WI38 (cell line): ENCODE measurements around the gene EPHB3.

Experiments
- H3K4me3 ChIP-seq: 2 replicates; pipeline ENCODE4 v1.5.1; 2011; ENCODE audit warnings: low read depth, mild to moderate bottlenecking, control low read depth, low read length
- TF ChIP-seq, protein P1 (sequence below): IDR thresholded peaks from 2 replicates; pipeline ENCODE4 v1.5.1; 2012; ENCODE audit warnings: low read depth, mild to moderate bottlenecking, control low read depth, low read length

Gene EPHB3

DNA sequence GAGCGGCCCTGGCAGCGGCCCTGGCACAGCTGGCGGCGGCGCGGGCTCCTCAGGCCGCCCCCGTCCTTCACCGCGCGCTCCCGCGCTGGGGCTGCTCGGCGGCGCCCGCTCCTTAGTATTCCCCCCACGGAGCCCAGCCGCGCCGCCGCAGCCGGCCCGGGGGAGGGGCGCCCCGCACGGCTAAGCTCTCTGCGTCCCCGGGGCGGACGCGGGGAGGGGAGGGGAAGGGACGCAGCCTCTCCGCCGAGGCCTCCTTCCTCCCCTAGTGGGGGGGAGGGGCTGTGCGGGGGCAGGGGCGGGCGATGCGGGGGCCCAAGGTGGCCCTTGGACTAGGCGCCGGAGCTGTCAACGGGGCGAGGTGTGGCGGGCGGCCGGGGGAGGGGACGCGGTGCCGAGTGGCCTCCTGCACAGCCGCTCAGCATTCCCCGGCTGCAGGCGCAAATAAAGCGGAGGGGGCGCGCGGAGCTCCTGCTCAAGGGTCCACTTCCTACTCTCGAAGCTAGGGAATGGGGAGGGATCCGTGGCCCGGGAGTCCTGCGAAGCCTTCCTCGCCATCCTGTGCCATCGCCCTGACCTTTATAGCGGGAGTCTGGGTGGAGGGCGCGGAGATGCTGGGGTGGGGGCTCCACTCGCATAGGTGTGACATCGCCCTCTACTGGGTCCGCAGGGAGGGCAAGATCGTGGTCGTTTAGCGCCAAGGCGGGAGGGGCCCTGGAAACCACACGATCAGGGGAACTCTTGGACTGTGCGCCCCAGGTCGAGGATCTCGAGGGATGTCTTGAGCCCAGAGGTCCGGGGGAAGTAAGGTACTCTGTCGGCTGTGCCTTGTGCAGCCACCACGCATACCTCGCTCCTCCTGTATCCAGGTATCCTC lies 22.2 kb downstream of the EPHB3 start:
- TF ChIP-seq, protein P1, sequence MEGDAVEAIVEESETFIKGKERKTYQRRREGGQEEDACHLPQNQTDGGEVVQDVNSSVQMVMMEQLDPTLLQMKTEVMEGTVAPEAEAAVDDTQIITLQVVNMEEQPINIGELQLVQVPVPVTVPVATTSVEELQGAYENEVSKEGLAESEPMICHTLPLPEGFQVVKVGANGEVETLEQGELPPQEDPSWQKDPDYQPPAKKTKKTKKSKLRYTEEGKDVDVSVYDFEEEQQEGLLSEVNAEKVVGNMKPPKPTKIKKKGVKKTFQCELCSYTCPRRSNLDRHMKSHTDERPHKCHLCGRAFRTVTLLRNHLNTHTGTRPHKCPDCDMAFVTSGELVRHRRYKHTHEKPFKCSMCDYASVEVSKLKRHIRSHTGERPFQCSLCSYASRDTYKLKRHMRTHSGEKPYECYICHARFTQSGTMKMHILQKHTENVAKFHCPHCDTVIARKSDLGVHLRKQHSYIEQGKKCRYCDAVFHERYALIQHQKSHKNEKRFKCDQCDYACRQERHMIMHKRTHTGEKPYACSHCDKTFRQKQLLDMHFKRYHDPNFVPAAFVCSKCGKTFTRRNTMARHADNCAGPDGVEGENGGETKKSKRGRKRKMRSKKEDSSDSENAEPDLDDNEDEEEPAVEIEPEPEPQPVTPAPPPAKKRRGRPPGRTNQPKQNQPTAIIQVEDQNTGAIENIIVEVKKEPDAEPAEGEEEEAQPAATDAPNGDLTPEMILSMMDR: no peak

DNA sequence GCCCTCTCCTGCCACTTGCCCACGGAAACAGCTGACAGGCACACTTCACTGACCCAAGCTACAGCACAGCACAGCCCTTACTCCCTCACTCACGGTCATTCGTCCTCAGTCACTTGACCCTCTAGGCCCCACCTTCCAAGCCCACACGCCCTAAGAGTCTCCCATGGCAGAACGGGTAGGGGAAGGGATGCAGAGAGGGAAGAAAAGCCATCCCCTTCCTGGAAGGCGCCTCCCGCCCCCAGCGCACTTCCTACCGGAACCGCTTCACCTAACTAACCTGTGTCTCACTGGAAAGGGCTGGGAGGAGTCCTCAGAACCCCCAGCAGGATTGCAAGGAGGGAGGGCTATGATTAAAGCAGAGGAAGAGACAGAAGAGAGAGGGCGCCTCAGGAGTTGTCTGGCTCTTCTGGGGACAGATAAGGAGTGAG lies 22.9 kb downstream of the EPHB3 start:
- TF ChIP-seq, protein P1: no peak
- no peak overlapping the region for H3K4me3 ChIP-seq

More for the DNA sequence above, 22.2 kb downstream of the EPHB3 start:
- no peak overlapping the region for H3K4me3 ChIP-seq

DNA sequence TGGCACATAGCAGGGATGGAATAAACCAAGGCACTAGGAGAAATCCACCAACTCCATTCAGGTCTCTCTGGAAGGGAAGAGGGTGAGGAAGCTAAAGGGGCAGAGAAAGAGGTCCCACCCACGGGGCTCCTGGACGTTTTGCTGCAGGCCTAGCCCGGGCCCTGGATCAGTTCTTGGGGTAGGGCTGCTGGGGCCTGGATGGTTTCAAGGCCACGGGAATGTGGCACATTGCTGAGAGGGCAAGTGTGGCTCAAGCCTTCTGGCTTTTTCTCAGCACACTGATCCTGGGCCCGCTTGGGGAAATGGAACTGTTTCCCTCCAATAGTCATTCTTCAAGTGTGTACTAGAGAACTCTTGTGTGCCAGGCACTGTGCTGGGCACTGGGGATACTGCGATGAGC lies 24.0 kb downstream of the EPHB3 start:
- no peak overlapping the region for H3K4me3 ChIP-seq
- TF ChIP-seq, protein P1: no peak

DNA sequence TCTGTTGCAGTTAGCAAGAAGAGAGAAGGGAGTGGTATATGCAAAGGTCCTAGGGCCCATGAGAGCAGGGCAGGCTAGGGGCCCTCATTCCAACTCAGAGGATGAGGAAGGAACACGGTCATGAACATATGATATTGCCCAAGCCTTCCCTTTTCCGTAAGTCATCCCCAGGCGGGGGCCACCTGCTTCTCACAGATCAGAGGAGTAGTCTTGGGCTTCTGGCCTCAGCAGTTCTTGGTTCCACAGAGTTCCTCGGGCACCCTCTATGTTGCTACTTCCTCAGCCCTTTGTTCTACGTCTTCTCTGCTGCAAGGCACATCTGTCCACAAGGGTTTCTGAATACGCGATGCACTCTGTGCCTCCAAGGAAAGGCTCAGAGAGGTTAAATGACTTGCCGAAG lies 25.3 kb downstream of the EPHB3 start:
- TF ChIP-seq, protein P1: no peak
- H3K4me3 ChIP-seq: no peak overlapping the region

DNA sequence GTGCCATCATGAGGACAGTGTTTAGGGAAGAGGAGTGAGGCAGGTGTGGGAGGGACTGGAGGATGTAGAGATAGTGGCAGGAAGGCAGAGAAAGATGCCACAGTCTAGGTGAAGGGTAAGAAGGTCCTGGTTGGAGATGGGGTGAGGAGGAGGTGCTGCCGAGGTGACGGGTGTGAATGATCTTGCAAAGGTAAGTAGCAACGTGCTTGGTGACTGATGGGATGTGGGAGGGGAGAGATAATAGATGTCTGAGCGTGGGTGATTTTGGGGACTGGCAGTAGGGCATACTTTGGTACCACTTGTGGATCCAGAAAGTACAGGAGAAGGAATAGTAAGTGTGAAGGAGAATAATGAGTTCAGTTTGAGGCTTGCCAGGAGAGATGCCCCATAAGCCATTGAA lies 27.2 kb downstream of the EPHB3 start:
- TF ChIP-seq, protein P1: no peak
- no peak overlapping the region for H3K4me3 ChIP-seq

DNA sequence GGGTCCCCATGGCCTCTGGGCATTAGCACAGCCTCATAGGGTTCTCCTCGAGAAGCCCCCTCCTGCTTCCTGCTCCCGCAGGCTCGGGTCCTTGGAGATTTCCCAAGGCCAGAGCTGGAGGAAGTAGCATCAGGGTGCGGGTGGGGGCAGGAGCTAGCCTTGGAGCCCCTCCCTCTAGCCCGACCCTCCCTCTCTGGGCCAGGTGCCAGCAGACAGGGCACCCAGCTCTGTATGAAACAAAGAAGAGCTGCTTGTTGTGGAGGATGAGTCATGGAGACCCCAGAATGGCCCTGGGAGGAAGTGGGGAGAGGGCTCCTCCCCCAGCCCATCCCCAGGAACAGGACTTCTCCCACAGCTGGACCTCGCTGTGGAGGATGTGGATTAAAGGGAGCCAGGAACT lies 29.2 kb downstream of the EPHB3 start:
- no peak overlapping the region for H3K4me3 ChIP-seq
- TF ChIP-seq, protein P1: no peak

DNA sequence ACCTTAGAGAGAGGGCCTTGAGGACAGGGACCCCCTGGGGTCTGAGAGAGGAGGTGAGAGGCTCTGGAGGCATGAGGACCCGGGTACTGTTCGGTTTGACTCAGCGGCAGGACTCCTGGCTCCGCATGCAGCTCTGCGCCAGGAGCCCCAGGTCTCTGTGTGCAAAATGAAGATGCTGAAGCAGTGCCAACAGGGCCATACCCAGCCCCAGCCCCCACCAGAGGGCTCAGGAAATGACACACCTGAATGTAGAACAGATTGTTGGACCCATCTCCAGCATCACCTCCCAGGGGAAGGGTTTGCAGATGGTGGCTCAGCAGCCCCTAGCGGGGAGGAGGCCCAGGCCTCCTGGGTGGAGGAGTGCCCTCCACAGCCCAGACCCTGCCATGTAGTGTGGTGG lies 30.2 kb downstream of the EPHB3 start:
- H3K4me3 ChIP-seq: no peak overlapping the region
- TF ChIP-seq, protein P1: no peak
